H1 (cell line): ENCODE results near the gene SNU13. TPM values are rescaled to one million over a fixed set of nuclear protein-coding genes. Genes with fewer than 3 reads are reported as not detected.

Experiments used
- CTCF ChIA-PET: fragments of 300-600 bp; sonication (Branson Sonifier 250); formaldehyde crosslinking; loops from one replicate; lab custom pipeline; 2021; ENCODE audit not compliant: partially characterized antibody; lab: Charles Lee
- POLR2A ChIA-PET: fragments of 300-600 bp; sonication (Branson Sonifier 250); formaldehyde crosslinking; loops from one replicate; lab custom pipeline; 2021; ENCODE audit warnings: inconsistent platforms; ENCODE audit not compliant: partially characterized antibody; lab: Charles Lee
- DNase-seq, 2 experiments: peaks; one replicate each; pipeline versions ENCODE4 v3.0.0 to v3.0.0-alpha.2; 2010 to 2022; ENCODE audit warnings: low spot score in 2 of 2, low read depth in 1 of 2, mixed read lengths in 1 of 2
- FAIRE-seq: peaks from 2 replicates; lab custom pipeline; 2011; peaks lifted over from hg19 to GRCh38; lab: Jason Lieb, UNC
- H2AFZ ChIP-seq: 2 replicates; pipeline ENCODE4 v1.8.1; 2012; ENCODE audit warnings: low read length, inconsistent platforms
- H2AK5ac ChIP-seq: 2 replicates; pipeline ENCODE4 v1.6.1; 2013; ENCODE audit warnings: low read depth, low read length
- H2BK120ac ChIP-seq: replicated peaks from 2 replicates; pipeline ENCODE3; 2013; ENCODE audit warnings: low read depth, low read length, inconsistent platforms
- H2BK12ac ChIP-seq: 2 replicates; pipeline ENCODE4 v1.6.1; 2013; ENCODE audit warnings: low read depth, low read length
- H2BK15ac ChIP-seq: 2 replicates; pipeline ENCODE4 v1.6.1; 2013; ENCODE audit warnings: low read length
- H2BK20ac ChIP-seq: 2 replicates; pipeline ENCODE4 v1.6.1; 2013; ENCODE audit warnings: low read length
- H2BK5ac ChIP-seq: 2 replicates; pipeline ENCODE4 v1.6.1; 2013; ENCODE audit warnings: low read depth, low read length
- H3K14ac ChIP-seq: 2 replicates; pipeline ENCODE4 v1.6.1; 2013; ENCODE audit warnings: inconsistent platforms; ENCODE audit not compliant: insufficient read length
- H3K18ac ChIP-seq: 2 replicates; pipeline ENCODE4 v1.6.1; 2013; ENCODE audit warnings: low read length; ENCODE audit errors: extremely low read depth
- H3K23ac ChIP-seq: 2 replicates; pipeline ENCODE4 v1.6.1; 2013; ENCODE audit warnings: inconsistent platforms; ENCODE audit not compliant: insufficient read length
- H3K23me2 ChIP-seq: 2 replicates; pipeline ENCODE4 v1.6.1; 2013; ENCODE audit warnings: low read depth, low read length
- H3K27ac ChIP-seq: 2 replicates; pipeline ENCODE4 v1.6.1; 2011; ENCODE audit warnings: low read depth, low read length, inconsistent platforms
- H3K27me3 ChIP-seq, 4 experiments: replicated peaks in 1 of 4; 1 replicate in 1 of 4; 2 replicates in 3 of 4; pipeline versions ENCODE4 v1.6.1 to v1.8.1; 2011 to 2013; ENCODE audit warnings: low read length in 3 of 4, mild to moderate bottlenecking in 3 of 4, inconsistent platforms in 2 of 4, mixed read lengths in 2 of 4, moderate library complexity in 1 of 4; ENCODE audit not compliant: control insufficient read depth in 3 of 4, insufficient read depth in 3 of 4; ENCODE audit errors: extremely low read depth in 1 of 4
- H3K36me3 ChIP-seq, 4 experiments: 2 replicates each; pipeline versions ENCODE4 v1.6.1 to v1.8.1; 2011 to 2013; ENCODE audit warnings: mild to moderate bottlenecking in 4 of 4, low read length in 3 of 4, moderate library complexity in 2 of 4, control low read depth in 1 of 4, inconsistent platforms in 1 of 4; ENCODE audit not compliant: insufficient read depth in 4 of 4, control insufficient read depth in 2 of 4
- H3K4ac ChIP-seq: replicated peaks from 2 replicates; pipeline ENCODE3; 2013; ENCODE audit warnings: low read length, low read depth, mixed read lengths, inconsistent platforms; ENCODE audit not compliant: insufficient read length
- H3K4me1 ChIP-seq, 4 experiments: replicated peaks in 1 of 4; 1 replicate in 1 of 4; 2 replicates in 3 of 4; pipeline versions ENCODE4 v1.6.1 to v1.8.1; 2011 to 2013; ENCODE audit warnings: low read length in 3 of 4, inconsistent platforms in 2 of 4, mixed read lengths in 1 of 4; ENCODE audit not compliant: insufficient read depth in 4 of 4, control insufficient read depth in 3 of 4
- H3K4me2 ChIP-seq, 2 experiments: 2 replicates each; pipeline versions ENCODE4 v1.6.1 to v1.8.1; 2011 to 2013; ENCODE audit warnings: low read depth in 2 of 2, low read length in 2 of 2, control low read depth in 1 of 2, inconsistent platforms in 1 of 2, mild to moderate bottlenecking in 1 of 2; ENCODE audit not compliant: insufficient read depth in 1 of 2
- H3K4me3 ChIP-seq, 4 experiments: fragments of 200-600, 300-600 bp in 1 of 4; sonication (generic), shearing (Covaris generic), sonication (Bioruptor Twin) in 1 of 4; 2 replicates each; pipeline versions ENCODE4 v1.5.1 to v1.8.1; 2011 to 2016; ENCODE audit warnings: low read length in 4 of 4, low read depth in 3 of 4, control low read depth in 2 of 4, inconsistent platforms in 2 of 4, mild to moderate bottlenecking in 2 of 4, mixed read lengths in 1 of 4, moderate library complexity in 1 of 4; ENCODE audit not compliant: insufficient read depth in 2 of 4; ENCODE audit errors: extremely low read depth in 1 of 4
- H3K56ac ChIP-seq: replicated peaks from 2 replicates; pipeline ENCODE3; 2013; ENCODE audit warnings: low read depth, mild to moderate bottlenecking, mixed read lengths, low read length, inconsistent platforms; ENCODE audit not compliant: insufficient read length
- H3K79me1 ChIP-seq: 2 replicates; pipeline ENCODE4 v1.6.1; 2013; ENCODE audit warnings: low read depth, low read length, control low read depth
- H3K79me2 ChIP-seq, 2 experiments: 2 replicates each; pipeline versions ENCODE4 v1.6.1 to v1.8.1; 2012 to 2013; ENCODE audit warnings: low read length in 2 of 2, mild to moderate bottlenecking in 2 of 2, inconsistent platforms in 1 of 2; ENCODE audit not compliant: insufficient read depth in 2 of 2, control insufficient read depth in 1 of 2
- H3K9ac ChIP-seq, 4 experiments: replicated peaks in 1 of 4; 1 replicate in 1 of 4; 2 replicates in 3 of 4; pipeline versions ENCODE4 v1.6.1 to v1.8.1; 2011 to 2013; ENCODE audit warnings: low read depth in 3 of 4, low read length in 3 of 4, control low read depth in 2 of 4, mild to moderate bottlenecking in 2 of 4, moderate library complexity in 2 of 4, inconsistent platforms in 1 of 4; ENCODE audit errors: extremely low read depth in 1 of 4
- H3K9me3 ChIP-seq, 2 experiments: 2 replicates each; pipeline versions ENCODE4 v1.6.1 to v1.8.1; 2012 to 2013; ENCODE audit warnings: mild to moderate bottlenecking in 2 of 2, moderate library complexity in 2 of 2, control low read depth in 1 of 2, inconsistent platforms in 1 of 2, low read depth in 1 of 2, low read length in 1 of 2, mixed read lengths in 1 of 2; ENCODE audit not compliant: insufficient read depth in 2 of 2
- H4K20me1 ChIP-seq, 2 experiments: replicated peaks in 1 of 2; 2 replicates each; pipeline versions ENCODE3 to v1.8.1; 2011 to 2013; ENCODE audit warnings: inconsistent platforms in 2 of 2, low read length in 2 of 2, mild to moderate bottlenecking in 1 of 2; ENCODE audit not compliant: insufficient read depth in 2 of 2, control insufficient read depth in 1 of 2
- H4K5ac ChIP-seq: 2 replicates; pipeline ENCODE4 v1.6.1; 2013; ENCODE audit warnings: low read length, low read depth, mixed read lengths, inconsistent platforms; ENCODE audit not compliant: insufficient read length
- H4K8ac ChIP-seq: 2 replicates; pipeline ENCODE4 v1.8.0; 2013; ENCODE audit warnings: mild to moderate bottlenecking, moderate library complexity, low read length, inconsistent platforms; ENCODE audit not compliant: insufficient read depth; ENCODE audit errors: extremely low read depth
- H4K91ac ChIP-seq: replicated peaks from 2 replicates; pipeline ENCODE3; 2013; ENCODE audit warnings: low read length, mixed read lengths, inconsistent platforms; ENCODE audit not compliant: insufficient read length
- CREB1 ChIP-seq: IDR thresholded peaks from 2 replicates; pipeline ENCODE4 v1.6.1; 2012; ENCODE audit warnings: inconsistent platforms
- HDAC2 ChIP-seq, 2 experiments: fragments of 300-600 bp in 1 of 2; sonication (generic) in 1 of 2; IDR thresholded peaks; 2 replicates each; pipeline ENCODE4 v1.6.1; 2011 to 2012; ENCODE audit warnings: low read depth in 2 of 2, low read length in 2 of 2, mild to moderate bottlenecking in 2 of 2, moderate library complexity in 2 of 2, borderline replicate concordance in 1 of 2, inconsistent platforms in 1 of 2
- SP4 ChIP-seq: IDR thresholded peaks from 2 replicates; pipeline ENCODE4 v1.6.1; 2012; ENCODE audit warnings: low read length, inconsistent platforms
- SRF ChIP-seq: IDR thresholded peaks from 2 replicates; pipeline ENCODE4 v1.6.1; 2011; ENCODE audit warnings: mild to moderate bottlenecking, low read depth, low read length, moderate library complexity
- WGBS, 2 experiments: shearing (Covaris generic) in 1 of 2; methylation state at CpG; one replicate each; pipeline versions ENCODE4 v1.1.6 to v1.1.7; 2013 to 2015; ENCODE audit warnings: low lambda C conversion rate in 2 of 2, mixed read lengths in 2 of 2, inconsistent platforms in 1 of 2, low coverage in 1 of 2, missing lambda C conversion rate in 1 of 2; ENCODE audit not compliant: insufficient replicate concordance in 2 of 2, insufficient coverage in 1 of 2, insufficient read length in 1 of 2; ENCODE audit errors: extremely low coverage in 1 of 2, missing lambda C conversion rate in 1 of 2; 5-methylcytosine and 5-hydroxymethylcytosine counted together
- polyA plus RNA-seq, 7 experiments: library from polyadenylated mRNA; depleted of rRNA in 3 of 7; stranded (reverse) in 5 of 7; unstranded in 2 of 7; fragments of >200 nt in 5 of 7; fragments of 200-250 nt in 2 of 7; gene quantifications; 1 replicate in 5 of 7; 2 replicates in 1 of 7; 4 replicates in 1 of 7; pipeline versions ENCODE4 v1.2.1 to v1.2.3, GENCODE V29; 2011 to 2013; ENCODE audit warnings: missing spikeins in 2 of 7, mixed read lengths in 2 of 7
- total RNA-seq: library from RNA; stranded (reverse); fragmentation: NEBNext Ultra II Directional; extraction: Animal tissue kit (Norgen Biotek cat#: 25700); gene quantifications from 2 replicates; pipeline ENCODE4 v1.2.1, GENCODE V29; 2021

Gene SNU13
- total and polyA plus RNA-seq, 2 of the 8 experiments (the other 6 are each of a cell fraction or from before 2014, with no cell fraction given) = 241 to 281 TPM

- ChIA-PET POLR2A (interaction anchor here (1.5 to 12.0 kb wide), 2 partner anchors 13 to 31 kb away, joined by 5 to 157 read pairs; no protein-coding TSS in a partner anchor), CTCF (interaction anchor here (0.7 to 1.7 kb wide), 3 partner anchors 27 to 41 kb away, joined by 3 read pairs; no protein-coding TSS in a partner anchor)
- Histone ChIP-seq H3K27me3 (no peaks in the 10 kb centered on the region), H3K18ac (no peak overlapping the region), H3K4me1 (peaks cover 0 to 5% (median 1%) of the 10 kb centered on the region in 4 experiments; a peak in 3 of 7 replicates), H3K36me3 (peaks cover 29 to 71% (median 50%) of the 10 kb centered on the region in 4 experiments), H3K23me2 (peaks cover 3% of the 10 kb centered on the region), H4K5ac (no peak overlapping the region), H2BK20ac (no peak overlapping the region), H2BK15ac (no peak overlapping the region), H3K4ac (no peak overlapping the region), H3K79me2 (peaks cover 6 to 30% of the 10 kb centered on the region in 2 experiments), H3K56ac (no peak overlapping the region), H3K4me2 (no peak overlapping the region), H3K4me3 (no peak overlapping the region), H3K9ac (no peak overlapping the region), H4K20me1 (peaks cover 0 to 4% of the 10 kb centered on the region in 2 experiments), H4K8ac (no peak overlapping the region), H2BK5ac (no peak overlapping the region), H3K9me3 (no peaks in the 10 kb centered on the region), H3K79me1 (peaks cover 2% of the 10 kb centered on the region), H3K23ac (no peak overlapping the region), H2BK12ac (no peak overlapping the region), H3K14ac (no peak overlapping the region), H4K91ac (no peak overlapping the region), H2AFZ (no peak overlapping the region), H2AK5ac (no peak overlapping the region), H2BK120ac (no peak overlapping the region), H3K27ac (no peak overlapping the region)
- TF ChIP-seq HDAC2 (IDR thresholded peaks at IDR 0.05; ENCODE audit: borderline replicate concordance in 1 of 2, low read depth in 2 of 2, low read length in 2 of 2) (no peak), SP4 (no peak), CREB1 (no peak), SRF (no peak)
- no peak for DNase-seq
- FAIRE-seq = no peak
- 100% methylated on average over 7 of the region's 7 CpGs; no CpG with 5 or more reads in 1 of the 2 experiments for WGBS, 2 experiments
Observed at GRCh38 chr22:41625577-41625976, 63.1 kb downstream of the SNU13 start.
